SK-N-SH (cell line): ENCODE results near the gene SPATA24.

Source experiments
- CTCF ChIP-seq: fragments of 200-600 bp; sonication (generic); IDR thresholded peaks from 2 replicates; pipeline ENCODE4 v1.6.1; 2017; ENCODE audit warnings: antibody characterized with exemption, mild to moderate bottlenecking, moderate library complexity
- EP300 ChIP-seq, 2 experiments: IDR thresholded peaks; 2 replicates each; pipeline versions ENCODE4 v1.4.0 to v1.6.1; 2012; ENCODE audit warnings: borderline replicate concordance in 1 of 2, low read depth in 1 of 2, low read length in 1 of 2
- FOXJ3 ChIP-seq: sonication (generic); formaldehyde crosslinking; IDR thresholded peaks from 2 replicates; pipeline ENCODE4 v1.5.1; 2020; ENCODE audit warnings: mild to moderate bottlenecking, missing genetic modification reagents
- GATA2 ChIP-seq: sonication (generic); formaldehyde crosslinking; IDR thresholded peaks from 2 replicates; pipeline ENCODE4 v1.5.0; 2020; ENCODE audit warnings: mild to moderate bottlenecking, missing genetic modification reagents
- RXRA ChIP-seq: IDR thresholded peaks from 2 replicates; pipeline ENCODE4 v1.4.0; 2012; ENCODE audit warnings: low read depth, mild to moderate bottlenecking, borderline replicate concordance
- SMC3 ChIP-seq: IDR thresholded peaks from 2 replicates; pipeline ENCODE4 v1.6.1; 2012; ENCODE audit warnings: low read depth, low read length, improper control_type of control experiment

- TF ChIP-seq SMC3 = no peak
- no peak for TF ChIP-seq GATA2 (CRISPR knock-in tag)
- TF ChIP-seq CTCF = no peak
- no peak for TF ChIP-seq EP300 (IDR thresholded peaks at IDR 0.05; ENCODE audit: borderline replicate concordance in 1 of 2, low read depth in 1 of 2, low read length in 1 of 2)
- TF ChIP-seq RXRA = no peak
- TF ChIP-seq FOXJ3 = no peak
Observed at GRCh38 chr5:139383275-139383992, 20.5 kb downstream of the SPATA24 start, which contains the start of gene SLC23A1.
